ENCODE data around the gene METTL25B. TPM values are rescaled to one million over a fixed set of nuclear protein-coding genes. Genes with fewer than 3 reads are reported as not detected.

METTL25B gene
- total RNA-seq, 4 donors from 2014 or later: 37.4 to 40.8 (median 39.0) TPM

DNA sequence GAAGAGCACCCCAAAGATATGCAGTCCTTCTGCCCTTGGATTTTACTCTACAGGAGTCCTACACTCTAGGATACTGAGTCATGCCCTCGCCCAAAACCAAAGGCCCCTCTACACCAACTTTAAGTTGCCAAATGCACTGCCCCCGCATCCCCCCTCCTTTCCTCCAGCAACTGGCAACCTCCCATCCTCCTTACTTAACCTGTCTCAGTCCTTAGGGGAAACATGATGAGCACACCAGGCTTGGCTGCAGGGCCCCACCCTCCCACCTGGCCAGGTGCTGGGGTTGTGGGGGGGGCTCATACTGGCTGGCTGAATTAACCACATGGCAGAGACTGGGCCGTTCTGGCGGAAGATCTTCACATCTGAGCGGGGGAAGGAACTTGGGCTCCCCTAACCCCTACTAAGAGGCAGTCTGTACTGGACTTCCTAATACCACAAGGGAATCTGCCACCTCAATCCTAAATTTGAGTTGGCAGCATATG is 22.0 kb downstream of the METTL25B start:
- Histone ChIP-seq H3K4me3 (peak overlapping the region; percentile 93 to 98 (median 96)), H3K27ac (peak overlapping the region; percentile 95 to 99 (median 98)), H3K27me3 (no peaks in the 10 kb centered on the region), H3K4me1 (peaks cover 29 to 63% (median 53%) of the 10 kb centered on the region in 4 donors), H3K36me3 (no peaks in the 10 kb centered on the region), H3K9me3 (no peaks in the 10 kb centered on the region)
- peak; percentile 74 for DNase-seq
- intact Hi-C loops (cut with DNase I; ENCODE audit: low total_unique reads) (no loop called here), in situ Hi-C loops (cut with MboI; ENCODE audit: low pct_ligation_motif_present in 1 of 4, low pct_unique_long_range_greater_than_20kb in 1 of 4, low sequenced_read_pairs in 3 of 4) (no loop called here)
- TF ChIP-seq EP300 (IDR thresholded peaks at IDR 0.05; ENCODE audit: low read depth): no peak
- no peak for TF ChIP-seq POLR2A (IDR thresholded peaks at IDR 0.05)
- TF ChIP-seq, protein P1, sequence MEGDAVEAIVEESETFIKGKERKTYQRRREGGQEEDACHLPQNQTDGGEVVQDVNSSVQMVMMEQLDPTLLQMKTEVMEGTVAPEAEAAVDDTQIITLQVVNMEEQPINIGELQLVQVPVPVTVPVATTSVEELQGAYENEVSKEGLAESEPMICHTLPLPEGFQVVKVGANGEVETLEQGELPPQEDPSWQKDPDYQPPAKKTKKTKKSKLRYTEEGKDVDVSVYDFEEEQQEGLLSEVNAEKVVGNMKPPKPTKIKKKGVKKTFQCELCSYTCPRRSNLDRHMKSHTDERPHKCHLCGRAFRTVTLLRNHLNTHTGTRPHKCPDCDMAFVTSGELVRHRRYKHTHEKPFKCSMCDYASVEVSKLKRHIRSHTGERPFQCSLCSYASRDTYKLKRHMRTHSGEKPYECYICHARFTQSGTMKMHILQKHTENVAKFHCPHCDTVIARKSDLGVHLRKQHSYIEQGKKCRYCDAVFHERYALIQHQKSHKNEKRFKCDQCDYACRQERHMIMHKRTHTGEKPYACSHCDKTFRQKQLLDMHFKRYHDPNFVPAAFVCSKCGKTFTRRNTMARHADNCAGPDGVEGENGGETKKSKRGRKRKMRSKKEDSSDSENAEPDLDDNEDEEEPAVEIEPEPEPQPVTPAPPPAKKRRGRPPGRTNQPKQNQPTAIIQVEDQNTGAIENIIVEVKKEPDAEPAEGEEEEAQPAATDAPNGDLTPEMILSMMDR (IDR thresholded peaks at IDR 0.05): no peak
- TF ChIP-seq POLR2AphosphoS5 (IDR thresholded peaks at IDR 0.05): peak in 1 of 3 donors; percentile 4
- WGBS, 2 donors (ENCODE audit: low coverage in 1 of 2): 0 to 1% methylated on average over 5 of the region's 5 CpGs

DNA sequence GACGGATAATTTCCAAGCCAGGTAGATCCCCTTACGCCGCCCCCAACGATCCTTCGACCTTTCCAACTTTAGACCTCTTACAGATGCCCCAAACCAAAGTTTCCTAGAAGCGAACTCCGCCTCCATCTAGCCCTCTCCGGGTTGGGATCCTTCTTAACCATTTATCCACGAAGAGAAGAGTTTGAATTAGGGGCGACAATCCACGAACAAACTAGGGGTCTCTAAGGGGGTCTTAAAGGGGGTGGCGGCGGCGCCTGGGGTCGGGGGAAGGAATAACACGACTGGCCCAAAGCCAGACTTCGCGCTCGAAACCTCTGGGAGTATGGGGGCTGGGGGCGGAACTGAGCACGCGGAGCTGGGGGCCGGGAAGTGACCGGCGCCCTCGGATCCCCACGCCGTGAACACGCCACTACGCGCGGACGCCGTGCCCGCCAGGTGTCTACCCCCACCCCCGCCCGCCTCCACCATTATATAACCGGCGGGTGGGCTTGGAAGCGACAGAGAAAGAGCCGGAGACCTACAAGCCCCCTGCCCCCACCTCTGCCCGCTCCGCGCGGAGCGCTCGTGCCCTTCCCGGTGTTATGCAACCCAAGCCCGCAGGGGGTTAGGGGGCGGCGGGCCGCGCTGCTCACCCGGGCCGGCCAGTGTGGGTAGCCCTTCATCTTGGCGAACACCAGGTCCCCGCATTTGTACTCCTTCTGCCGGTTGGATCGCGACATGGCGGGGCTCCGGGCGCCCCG is 22.6 kb downstream of the METTL25B start:
- Histone ChIP-seq H3K9me3 (no peaks in the 10 kb centered on the region), H3K4me1 (peaks cover 29 to 59% (median 50%) of the 10 kb centered on the region in 4 donors), H3K36me3 (no peaks in the 10 kb centered on the region), H3K4me3 (peak overlapping the region; percentile 93 to 98 (median 96)), H3K27ac (peak overlapping the region; percentile 95 to 99 (median 98)), H3K27me3 (no peaks in the 10 kb centered on the region)
- 1% methylated on average over 61 of the region's 64 CpGs; no CpG with 5 or more reads in 1 of the 2 donors for WGBS, 2 donors (ENCODE audit: low coverage in 1 of 2)
- in situ Hi-C loops (cut with MboI; ENCODE audit: low pct_ligation_motif_present in 1 of 4, low pct_unique_long_range_greater_than_20kb in 1 of 4, low sequenced_read_pairs in 3 of 4): no loop called here
- DNase-seq: peak; percentile 53
- intact Hi-C loops (cut with DNase I; ENCODE audit: low total_unique reads): no loop called here
- TF ChIP-seq EP300 (IDR thresholded peaks at IDR 0.05; ENCODE audit: low read depth) (no peak), POLR2A (IDR thresholded peaks at IDR 0.05) (no peak), POLR2AphosphoS5 (IDR thresholded peaks at IDR 0.05) (peak in 1 of 3 donors; percentile 3)
- TF ChIP-seq, protein P1 (IDR thresholded peaks at IDR 0.05): peak in 3 of 5 experiments; percentile 9 to 50 (median 42)

DNA sequence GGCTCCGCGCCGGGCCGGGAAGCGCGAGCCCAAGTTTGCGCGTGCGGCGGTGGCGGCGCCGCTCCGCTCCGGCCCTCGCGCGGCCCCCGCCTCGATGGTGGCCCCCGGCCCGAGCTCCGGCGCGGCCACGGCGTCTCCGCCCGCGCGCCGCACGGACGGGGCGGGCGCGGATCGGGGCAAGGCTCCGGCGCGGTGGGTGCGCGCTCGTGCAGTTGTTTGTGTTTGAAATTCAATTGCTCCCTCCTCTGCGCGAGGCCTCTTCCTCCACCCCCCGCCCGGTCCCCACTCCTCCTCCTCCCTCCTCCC is 23.1 kb downstream of the METTL25B start, which contains the start of gene HDGF:
Gene HDGF, minus strand, starts transcription at position 225 of the 306 bp plus-strand sequence. CDS start 246 bp downstream, outside the sequence.
- peaks cover 24 to 54% (median 45%) of the 10 kb centered on the region in 4 donors for H3K4me1 ChIP-seq
- H3K9me3 ChIP-seq: no peaks in the 10 kb centered on the region
- H3K4me3 ChIP-seq: peak within 1 kb of the TSS; percentile 93 to 98 (median 96)
- WGBS, 2 donors (ENCODE audit: low coverage in 1 of 2): 0% methylated on average over 3 of the region's 48 CpGs; no CpG with 5 or more reads in 1 of the 2 donors
- H3K27ac ChIP-seq: peak within 1 kb of the TSS; percentile 95 to 99 (median 98)
- intact Hi-C loops (cut with DNase I; ENCODE audit: low total_unique reads) (no loop called here), in situ Hi-C loops (cut with MboI; ENCODE audit: low pct_ligation_motif_present in 1 of 4, low pct_unique_long_range_greater_than_20kb in 1 of 4, low sequenced_read_pairs in 3 of 4) (no loop called here)
- DNase-seq: no peak
- no peaks in the 10 kb centered on the region for H3K36me3 ChIP-seq
- TF ChIP-seq EP300 (IDR thresholded peaks at IDR 0.05; ENCODE audit: low read depth): no peak
- TF ChIP-seq POLR2AphosphoS5 (IDR thresholded peaks at IDR 0.05): no peak
- TF ChIP-seq, protein P1 (IDR thresholded peaks at IDR 0.05): no peak
- TF ChIP-seq POLR2A (IDR thresholded peaks at IDR 0.05): no peak
- no peaks in the 10 kb centered on the region for H3K27me3 ChIP-seq

DNA sequence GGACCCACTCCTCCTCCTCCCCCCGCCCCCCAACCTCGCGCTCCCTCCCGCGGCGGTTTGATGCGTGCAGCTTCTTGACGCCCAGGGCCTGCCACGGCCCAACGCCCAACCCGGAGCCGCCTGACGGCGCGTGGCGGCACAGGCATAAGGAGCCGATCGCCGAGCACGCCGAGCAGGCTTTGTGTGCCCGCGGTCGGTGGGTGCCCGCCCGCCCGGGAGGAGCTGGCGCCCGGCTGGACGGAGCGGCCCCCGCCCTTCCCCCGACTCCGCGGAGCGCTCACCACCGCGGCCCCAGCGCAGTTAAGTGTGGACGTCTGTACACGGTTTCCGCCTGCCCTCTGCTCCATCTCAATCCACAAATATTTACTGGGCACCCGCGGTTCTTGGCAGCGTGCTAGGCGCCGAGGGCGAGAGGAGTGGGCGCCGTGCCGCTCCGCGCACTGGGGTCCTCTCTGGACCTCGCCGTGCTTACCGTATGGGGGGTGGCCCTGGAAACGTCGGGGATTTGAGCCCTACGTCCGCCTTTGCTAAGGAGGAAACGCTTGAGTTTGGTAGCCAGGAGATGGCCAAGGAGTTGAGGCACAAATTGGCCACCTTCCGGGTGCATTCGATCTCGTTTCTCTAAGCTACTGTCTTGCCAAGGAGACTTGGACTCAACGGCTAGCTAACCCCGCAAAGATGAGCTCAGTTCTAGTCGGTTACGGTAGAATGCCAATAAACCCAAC is 23.6 kb downstream of the METTL25B start:
- 0 to 1% methylated on average over 2 to 27 of the region's 68 CpGs for WGBS, 2 donors (ENCODE audit: low coverage in 1 of 2)
- in situ Hi-C loops (cut with MboI; ENCODE audit: low pct_ligation_motif_present in 1 of 4, low pct_unique_long_range_greater_than_20kb in 1 of 4, low sequenced_read_pairs in 3 of 4) (no loop called here), intact Hi-C loops (cut with DNase I; ENCODE audit: low total_unique reads) (no loop called here)
- Histone ChIP-seq H3K36me3 (no peaks in the 10 kb centered on the region), H3K9me3 (no peaks in the 10 kb centered on the region), H3K4me3 (peak overlapping the region; percentile 62 to 98 (median 96)), H3K4me1 (peaks cover 24 to 49% (median 40%) of the 10 kb centered on the region in 4 donors), H3K27me3 (no peaks in the 10 kb centered on the region), H3K27ac (peak overlapping the region; percentile 95 to 99 (median 98))
- TF ChIP-seq, protein P1 (IDR thresholded peaks at IDR 0.05): peak in 2 of 5 experiments; percentile 15 to 33
- TF ChIP-seq EP300 (IDR thresholded peaks at IDR 0.05; ENCODE audit: low read depth): no peak
- TF ChIP-seq POLR2AphosphoS5 (IDR thresholded peaks at IDR 0.05): peak; percentile 72 to 91 (median 81)
- peak; percentile 76 for TF ChIP-seq POLR2A (IDR thresholded peaks at IDR 0.05)
- peak; percentile 98 for DNase-seq

All from transverse colon (tissue), 4 donors.